Right renal cortex interstitium (tissue), 3 donors: ENCODE measurements around the gene CTU1. TPM values are rescaled to one million over a fixed set of nuclear protein-coding genes. Genes with fewer than 3 reads are reported as not detected.

Source experiments
- DNase-seq, 3 donors: peaks; one replicate each; pipeline ENCODE4 v3.0.0-alpha.2; 2013; ENCODE audit warnings: low read depth in 3 of 3, low spot score in 2 of 3
- polyA plus RNA-seq, 3 donors: library from polyadenylated mRNA; unstranded; fragments of 120-200 nt; gene quantifications; one replicate each; pipeline ENCODE4 v1.2.1, GENCODE V29; 2013; ENCODE audit not compliant: insufficient read length in 3 of 3

CTU1 gene
- polyA plus RNA-seq, 3 donors: 2.2 to 2.8 (median 2.4) TPM

DNA sequence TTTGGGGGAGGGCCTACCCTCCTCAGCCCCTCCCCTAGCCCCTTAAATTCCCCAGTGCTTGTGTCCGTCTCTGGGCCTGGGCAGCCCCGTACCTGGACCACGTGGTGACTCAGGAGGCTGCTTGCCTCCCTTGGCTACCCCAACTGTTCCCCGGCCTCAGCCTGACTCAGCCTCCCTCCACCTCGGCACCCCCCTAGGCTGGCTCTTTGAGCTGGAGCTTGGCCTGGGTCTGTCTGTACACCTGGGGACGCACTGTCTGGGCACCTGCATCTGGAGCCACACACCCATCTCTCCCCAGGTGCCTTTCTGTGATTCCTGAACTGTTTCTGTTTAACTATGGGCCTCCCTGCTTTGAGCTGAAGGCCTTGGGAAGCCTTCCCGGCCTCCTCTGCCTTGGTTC is 23.7 kb downstream of the CTU1 start:
- DNase-seq: no peak

DNA sequence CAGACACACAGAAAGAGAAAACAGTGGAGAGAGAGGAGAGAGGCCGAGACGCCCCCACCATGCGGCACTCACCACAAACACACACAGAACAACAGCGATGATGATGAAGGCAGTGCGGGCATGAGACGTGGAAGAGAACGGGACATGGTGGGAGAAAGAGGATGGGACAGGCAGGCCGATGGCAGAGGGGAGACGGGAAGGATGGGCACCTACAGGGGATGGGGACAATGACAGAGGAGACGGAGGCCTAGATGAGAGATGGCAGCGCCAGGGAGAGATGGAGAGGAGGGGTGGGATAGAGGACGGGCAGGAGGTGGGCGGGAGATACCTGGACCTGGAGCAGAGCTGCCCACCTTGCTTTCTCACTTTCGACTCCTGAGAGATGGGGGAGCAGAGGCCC is 24.4 kb downstream of the CTU1 start:
- no peak for DNase-seq

DNA sequence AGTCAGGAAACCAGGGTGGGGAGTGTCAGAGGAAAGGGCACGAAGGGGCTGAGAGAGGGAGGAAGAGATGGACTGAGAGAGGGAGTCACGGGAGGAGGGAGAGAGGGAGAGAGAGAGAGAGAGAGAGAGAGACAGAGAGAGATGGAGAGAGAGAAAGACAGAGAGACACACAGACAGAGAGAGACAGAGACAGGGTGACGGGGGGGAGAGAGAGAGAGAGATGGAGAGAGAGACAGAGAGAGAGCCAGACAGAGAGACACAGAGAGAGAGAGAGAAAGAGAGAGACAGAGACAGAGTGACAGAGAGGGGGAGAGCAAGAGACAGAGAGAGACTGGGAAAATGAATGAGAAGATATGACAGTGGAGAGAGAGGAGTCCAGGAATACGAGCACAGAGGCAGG is 25.0 kb downstream of the CTU1 start:
- no peak for DNase-seq

DNA sequence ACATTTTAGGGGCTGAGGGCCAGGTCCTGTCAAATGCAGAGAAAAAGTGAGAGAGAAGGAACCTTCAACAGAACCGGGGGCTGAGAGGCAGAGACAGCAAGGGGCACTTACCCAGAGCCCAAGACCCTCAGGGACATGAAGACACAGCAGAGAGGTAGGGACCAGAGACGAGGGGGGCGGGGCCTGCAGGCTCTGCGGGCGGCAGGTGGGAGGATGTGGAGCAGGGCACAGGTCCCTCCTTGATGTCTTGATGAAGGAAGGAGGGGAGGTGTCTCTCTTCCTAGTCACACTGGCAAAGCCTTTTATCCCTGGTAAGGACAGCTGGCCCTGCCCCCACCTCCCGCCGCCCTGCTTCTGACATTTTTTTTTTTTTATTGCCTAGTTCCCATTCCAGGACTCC is 25.6 kb downstream of the CTU1 start, which contains the start of gene KLK14:
Gene KLK14, minus strand, starts transcription at position 277 of the 400 bp plus-strand sequence. Its CDS starts 273 bp downstream, at position 4.
- DNase-seq: no peak

DNA sequence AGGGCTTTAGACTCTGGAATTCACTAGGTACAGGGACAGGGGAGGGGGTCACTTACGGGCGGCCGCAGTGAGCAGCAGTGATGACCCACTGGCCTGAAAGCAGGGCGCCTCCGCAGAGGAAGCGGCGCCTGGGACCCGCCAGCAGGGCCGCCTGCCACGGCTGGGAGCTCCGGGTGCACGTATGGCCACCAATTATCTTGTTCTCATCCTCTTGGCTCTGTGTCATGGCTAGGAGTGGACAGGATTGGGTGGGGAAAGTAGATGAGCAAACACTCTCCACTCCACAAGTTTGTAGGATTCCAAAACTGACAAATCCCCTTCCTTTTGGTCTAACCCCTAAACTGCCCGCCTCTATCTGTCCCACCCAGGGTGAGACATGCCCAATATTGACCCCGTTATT is 26.7 kb downstream of the CTU1 start:
- no peak for DNase-seq

DNA sequence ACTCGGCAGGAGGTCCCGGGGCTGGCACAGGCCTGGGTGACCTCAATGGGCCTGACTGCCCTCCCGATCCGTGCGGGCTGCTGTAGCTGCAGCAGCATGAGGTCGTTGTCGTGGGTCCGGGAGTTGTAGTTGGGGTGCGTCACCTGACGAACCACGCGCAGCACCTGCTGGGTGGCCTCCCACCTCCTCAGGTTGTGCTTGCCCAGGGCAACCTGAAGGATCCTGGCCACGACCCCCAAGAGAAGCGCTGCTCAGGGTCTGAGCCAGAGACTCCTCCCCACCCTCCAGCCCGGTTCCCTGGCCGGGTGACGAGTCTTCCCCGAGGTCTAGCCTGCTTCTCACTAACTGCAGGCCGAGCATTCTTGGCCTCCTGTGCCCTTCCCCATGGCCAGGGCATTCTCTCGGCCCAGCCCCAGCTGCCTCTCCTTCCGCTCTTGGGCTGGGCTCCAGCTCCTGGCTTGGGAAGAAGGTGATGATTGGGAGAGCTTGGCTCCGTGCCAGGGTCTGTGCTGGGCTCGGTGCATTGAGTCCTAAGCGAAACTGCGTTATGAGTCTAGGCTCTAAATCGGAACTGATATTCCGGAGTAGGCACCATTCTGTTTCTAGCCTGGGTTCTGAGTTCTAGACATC is 28.6 kb downstream of the CTU1 start:
- no peak for DNase-seq

DNA sequence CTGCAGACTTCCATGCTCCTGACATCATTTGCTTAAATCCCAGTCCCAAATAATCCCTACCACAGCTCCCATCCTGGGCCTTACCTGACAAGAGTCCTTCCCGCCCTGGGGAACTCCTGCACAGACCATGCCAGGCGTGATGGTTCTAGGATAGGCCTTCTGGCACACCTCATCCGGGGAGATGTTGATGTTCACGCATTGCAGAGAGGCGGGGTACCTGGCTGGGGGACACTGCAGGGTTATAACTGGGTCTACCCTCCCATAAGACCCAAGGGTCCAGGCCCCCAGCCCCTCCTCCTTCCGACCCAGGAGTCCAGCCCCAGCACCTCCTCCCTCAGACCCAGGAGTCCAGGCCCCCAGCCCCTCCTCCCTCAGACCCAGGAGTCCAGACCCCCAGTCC is 29.5 kb downstream of the CTU1 start:
- no peak for DNase-seq

DNA sequence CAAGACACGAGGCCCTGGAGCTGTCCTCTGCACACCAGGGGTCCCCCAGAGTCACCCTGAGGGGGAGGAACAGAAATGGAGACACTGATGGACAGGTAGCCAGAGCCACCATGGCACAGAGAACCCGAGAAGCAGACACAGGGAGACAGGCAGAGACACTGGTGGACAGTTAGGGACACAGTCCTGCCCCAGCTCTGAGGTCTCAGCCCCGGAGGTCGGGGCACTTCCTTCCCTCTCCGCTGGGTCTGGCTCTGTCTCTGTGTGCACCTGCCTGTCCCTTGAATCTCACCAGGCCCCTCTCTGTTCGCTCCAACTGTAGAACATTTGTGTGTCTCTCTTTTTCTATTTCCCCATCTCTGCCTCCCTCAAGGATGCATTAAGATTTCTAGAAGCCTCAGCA is 30.1 kb downstream of the CTU1 start:
- no peak for DNase-seq

DNA sequence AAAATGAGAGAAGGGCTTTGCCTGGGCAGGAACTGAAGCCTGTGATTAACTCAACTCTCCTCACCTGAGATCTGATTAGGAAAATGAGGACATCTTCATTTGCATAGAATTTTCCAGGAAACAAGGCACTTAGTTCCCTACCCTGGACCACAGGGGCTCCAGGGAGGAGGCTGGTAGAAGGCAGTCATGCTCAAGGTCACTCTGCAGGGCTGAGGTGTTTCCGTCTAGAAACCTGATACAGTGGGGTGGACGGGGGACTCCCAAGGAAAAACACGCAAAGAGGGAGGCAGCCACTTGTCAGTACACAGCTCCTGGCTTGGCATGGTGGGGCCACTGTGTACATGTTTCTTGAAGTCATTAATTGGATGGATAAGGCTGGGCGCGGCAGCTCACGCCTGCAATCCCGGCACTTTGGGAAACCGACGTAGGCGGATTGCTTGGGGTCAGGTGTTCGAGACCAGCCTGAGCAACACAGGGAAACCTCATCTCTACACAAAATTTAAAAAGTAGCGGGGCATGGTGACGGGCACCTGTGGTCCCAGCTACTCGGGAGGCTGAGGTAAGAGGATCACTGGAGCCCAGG is 31.5 kb downstream of the CTU1 start:
- no peak for DNase-seq

DNA sequence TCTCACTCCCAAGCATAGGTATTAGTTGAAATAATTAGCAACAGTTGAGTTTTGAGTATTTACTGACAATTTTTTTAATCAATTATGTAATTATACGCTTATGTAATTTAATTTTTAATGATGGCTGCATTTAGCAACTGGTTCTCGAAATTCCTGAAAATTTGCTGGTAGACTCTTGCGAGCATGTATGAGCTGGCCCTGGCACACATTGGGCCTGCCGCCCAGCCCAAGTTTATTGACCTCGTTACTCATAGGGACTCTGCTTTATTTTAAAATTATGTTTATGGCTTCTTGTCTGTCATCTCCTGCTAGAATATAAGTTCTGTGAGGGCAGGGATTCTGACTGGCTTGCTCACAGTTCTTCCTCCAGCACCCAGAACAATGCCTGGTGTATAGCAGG is 32.2 kb downstream of the CTU1 start:
- no peak for DNase-seq

DNA sequence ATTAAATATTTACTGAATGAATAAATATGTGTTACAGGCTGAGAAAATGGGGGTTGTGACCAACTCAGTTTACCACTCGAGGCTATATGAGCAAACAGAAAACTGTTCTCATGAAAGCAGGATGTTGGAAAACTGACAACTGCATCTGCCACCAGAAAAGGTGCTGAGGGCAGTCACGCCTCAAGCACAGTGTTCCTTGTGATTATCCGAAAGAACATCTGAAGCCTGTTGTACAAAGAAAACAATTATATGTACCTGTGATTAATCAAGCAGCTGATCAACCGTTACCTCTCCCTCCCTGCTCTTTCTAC is 37.2 kb downstream of the CTU1 start:
- DNase-seq: no peak

DNA sequence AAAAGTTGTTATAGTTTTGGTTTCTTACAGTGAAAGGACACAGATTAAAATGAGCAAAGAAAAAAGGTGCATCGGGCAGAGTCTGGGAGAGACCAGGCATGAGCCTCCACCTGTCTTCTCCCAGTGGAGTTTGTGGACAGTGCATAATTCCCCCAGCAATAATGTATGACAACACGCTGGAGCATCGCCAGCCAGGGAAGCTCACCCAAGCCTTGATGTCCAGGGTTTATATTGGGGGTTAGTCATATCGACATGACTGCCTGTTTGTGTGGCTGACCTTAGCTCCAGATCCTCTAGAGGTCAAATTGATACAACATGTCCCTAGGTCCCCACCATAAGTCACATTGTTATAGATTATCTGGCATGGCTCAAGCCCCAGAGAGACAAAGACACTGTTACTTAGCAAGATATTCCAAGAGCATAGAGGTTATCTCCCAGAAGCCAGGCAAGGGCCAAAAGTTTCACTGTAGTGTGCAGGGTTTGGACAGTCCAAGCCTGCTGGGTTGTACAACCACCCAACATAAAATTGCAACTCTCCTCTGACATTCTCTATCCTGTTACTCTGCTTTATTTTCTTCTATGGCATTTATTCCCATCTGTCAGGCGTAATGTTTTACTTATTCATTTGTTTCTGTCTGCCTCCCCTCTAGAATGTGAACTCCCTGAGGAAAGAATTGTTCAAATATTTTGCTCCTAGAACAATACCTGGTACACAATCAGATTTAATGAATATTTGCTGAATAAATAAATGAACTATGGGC is 37.7 kb downstream of the CTU1 start:
- DNase-seq: no peak

DNA sequence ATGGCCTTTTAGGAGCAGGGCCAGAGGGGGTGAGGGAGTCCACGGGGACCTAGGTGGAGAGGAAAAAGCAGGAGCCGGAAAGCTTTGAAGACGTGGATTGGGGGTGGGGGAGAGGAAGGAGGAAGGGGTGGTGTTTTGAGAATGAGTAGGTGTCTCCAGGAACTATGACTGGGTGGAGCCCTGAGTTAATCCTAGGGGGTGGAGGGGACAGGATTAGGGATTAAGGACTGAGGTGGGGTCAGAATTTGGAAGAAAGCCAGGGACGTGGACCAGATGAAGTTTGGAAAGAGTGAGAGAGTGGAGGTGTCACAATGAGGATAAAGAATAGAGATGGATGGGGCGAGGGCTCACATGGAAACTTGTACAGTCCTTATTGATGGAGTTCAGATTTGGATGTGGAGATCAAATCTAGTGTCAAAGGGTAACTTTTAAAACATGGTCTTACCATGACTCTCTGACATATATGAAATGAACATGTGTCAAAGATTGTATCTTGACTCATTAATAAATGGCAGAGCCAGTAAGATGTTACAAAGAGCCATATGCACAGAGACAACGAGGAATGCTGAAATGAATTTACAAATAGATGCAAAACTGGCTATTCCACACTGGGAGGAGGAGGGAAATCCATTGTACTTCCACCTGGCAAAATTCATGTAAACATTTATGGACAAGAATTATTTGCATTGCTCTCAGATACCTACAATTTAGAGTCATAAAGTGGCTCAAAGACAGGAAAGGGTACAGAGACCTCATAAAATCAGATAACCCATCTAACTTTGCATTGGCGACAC is 41.6 kb downstream of the CTU1 start:
- no peak for DNase-seq

DNA sequence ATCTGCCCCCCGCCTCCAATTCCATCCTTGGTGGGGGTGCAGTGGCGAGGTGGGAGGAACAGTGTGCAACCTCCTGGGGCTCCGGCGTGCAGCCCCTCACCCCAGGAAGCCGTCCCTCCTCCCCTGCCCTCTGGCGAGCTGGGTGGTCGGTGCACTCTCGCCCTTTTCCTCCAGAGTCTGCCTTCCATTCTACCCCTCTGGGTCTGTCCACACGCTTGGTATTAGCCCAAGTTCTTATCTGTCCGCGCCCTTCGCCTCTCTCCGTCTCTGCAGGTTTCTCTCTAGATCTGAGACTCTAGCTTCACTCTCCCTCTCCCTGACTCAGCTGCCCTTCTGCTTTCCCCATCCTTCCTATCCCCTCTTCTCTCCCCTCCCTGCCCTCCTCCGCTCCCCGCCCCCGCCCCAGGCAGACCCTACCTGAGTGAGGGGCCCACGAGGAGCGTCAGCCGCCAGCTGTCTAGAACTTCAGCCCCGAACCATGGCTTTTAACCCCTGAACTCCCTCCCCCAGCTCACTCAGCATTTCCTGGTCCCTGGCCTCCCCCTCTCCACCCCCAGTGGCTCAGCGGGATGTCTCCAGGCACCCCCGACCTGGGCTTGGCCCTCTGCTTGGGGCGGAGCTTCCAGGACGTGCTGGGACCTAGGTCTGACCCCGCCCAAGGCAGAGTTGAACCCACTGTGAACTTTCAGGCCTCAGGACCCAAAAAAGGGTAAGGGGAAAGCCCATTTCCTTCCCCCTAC is 42.8 kb downstream of the CTU1 start:
- DNase-seq: no peak

DNA sequence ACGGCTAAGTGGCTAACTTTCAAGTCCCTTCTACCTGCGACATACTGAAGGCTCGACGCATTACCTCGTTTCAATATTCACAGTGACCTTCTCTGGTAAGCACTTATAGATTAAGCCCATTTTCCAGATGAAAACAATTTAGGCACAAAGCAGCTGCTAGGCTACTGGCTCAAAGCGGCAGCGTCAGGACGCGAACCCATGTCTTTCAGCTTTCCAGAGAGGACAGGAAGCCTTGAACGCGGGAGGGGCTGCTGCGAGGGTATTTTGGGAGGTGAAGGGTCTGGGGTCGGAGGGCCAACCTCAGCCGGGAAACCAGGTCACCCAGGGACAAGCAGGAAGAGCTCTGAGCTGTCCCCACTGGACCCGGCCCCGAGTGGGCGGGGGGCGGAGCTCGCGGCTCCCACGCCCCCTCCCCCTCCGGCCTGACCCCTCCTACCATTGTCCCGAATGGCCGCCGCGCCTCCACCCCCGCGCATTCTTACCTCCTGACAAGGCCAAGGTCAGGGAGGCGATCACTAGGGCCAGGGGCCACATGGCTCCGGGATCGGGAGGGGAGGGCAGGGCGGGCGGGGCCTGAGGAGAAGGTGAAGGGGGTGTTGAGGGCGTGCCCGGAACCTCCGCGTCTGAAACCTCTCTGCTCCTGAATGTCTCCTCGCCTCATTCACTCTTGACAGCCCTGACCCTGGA is 43.5 kb downstream of the CTU1 start, which contains the start of gene KLK13:
Gene KLK13, minus strand, starts transcription at position 559 of the 687 bp plus-strand sequence. Its CDS starts 25 bp downstream, at position 534.
- no peak for DNase-seq

DNA sequence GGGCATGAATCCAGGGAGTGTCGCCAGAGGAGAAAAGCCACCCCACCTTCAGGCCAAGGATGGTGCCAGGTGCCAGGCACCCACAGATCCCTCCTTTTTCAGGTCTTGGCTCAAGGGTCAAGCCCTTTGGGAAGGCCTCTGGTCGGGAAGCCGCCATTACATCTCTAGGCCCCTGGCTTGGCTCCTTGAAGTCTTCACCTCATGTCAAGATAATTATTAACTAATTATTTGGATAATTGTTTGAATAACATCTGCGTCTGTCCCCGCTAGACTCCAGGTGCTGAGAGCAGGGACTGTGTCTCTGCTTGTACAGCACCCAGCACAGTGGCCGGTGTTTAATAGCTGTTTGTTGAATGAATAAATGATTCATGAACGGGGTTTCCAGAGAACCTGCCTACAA is 44.5 kb downstream of the CTU1 start:
- DNase-seq: no peak

DNA sequence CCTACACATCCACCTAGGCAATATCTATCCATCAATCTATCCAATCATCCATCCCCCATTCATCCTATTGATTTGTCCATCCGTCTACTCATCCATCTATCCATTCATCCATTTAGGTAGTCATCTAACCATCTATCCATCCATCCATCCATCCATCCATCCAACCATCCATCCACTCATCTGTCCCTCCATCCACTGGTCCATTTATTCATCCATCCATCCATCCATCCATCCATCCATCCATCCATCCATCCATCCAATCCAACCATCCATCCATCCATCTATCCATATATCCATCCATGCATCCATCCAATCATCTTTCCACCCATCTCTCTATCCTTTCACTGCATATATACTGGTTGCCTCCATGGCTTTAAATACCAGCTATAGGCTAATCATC is 47.2 kb downstream of the CTU1 start:
- DNase-seq: no peak

DNA sequence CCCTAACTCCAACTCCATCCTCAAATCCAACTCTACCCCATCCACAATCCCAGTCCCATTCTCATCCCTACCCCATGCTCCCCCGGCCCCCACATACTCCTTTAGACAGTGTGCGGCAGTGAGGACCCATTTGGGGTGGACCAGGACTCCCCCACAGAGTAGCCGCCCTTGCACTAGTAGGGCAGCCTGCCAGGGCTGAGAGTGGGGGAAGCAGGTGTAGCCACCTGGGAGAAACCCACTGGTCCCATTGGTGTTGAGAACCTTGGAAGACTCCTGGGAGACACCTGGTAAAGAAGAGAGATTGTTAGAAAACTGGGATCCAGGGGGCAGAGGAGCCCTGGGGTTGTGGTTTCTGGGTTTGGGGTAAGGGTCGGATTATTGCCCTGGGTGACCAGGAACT is 47.9 kb downstream of the CTU1 start:
- DNase-seq: no peak

DNA sequence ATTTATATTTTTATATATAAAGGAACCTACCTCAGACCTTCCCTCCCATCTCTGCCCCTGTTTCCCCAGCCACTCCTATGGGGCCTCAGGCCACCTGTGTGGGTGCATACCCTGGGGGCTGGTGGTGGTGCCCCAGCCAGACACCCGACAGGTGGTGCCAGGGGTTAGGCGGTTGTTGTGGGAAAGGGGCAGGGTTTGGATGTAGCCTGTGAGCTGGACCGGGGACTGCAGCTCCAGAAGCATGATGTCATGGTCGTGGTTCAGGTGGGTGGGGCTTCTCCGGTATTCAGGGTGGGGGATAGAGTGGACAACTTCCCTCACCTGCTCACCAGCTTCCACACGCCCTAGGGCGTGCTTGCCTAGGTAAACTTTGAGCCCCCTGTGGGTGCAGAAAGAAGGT is 48.5 kb downstream of the CTU1 start:
- no peak for DNase-seq

DNA sequence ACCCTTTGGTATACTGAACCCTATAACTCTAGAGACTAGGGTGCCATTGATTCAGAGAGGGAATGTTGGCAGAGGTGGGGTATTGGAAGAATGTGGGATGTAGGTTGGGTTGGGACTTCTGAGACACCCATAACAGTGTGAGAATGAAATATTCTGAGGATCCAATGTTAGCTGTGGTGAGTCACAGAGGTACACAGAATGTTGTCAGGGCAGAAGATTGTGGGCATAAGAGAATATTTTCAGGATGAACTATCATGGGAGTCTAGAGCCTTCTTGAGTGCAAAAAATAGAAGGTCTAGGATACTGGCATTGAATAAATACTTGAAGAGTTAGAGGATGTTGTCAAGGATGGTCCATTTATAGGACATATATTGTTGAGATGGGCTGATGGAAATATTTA is 52.3 kb downstream of the CTU1 start:
- no peak for DNase-seq
